Mesenchymal stem cell (in vitro differentiated cells and primary cell): ENCODE measurements around the gene COL13A1.

ENCODE experiments used
- DNase-seq: peaks from one replicate; pipeline ENCODE4 v3.0.0-alpha.2; 2013
- H2AFZ ChIP-seq: one replicate; pipeline ENCODE4 v1.6.1; 2013; ENCODE audit warnings: low read depth, mild to moderate bottlenecking, control low read depth, inconsistent platforms, low read length, moderate library complexity
- H2AK5ac ChIP-seq: 2 replicates; pipeline ENCODE4 v1.6.1; 2013; ENCODE audit warnings: low read length, moderate library complexity, mild to moderate bottlenecking, inconsistent platforms; ENCODE audit not compliant: severe bottlenecking
- H2BK120ac ChIP-seq: one replicate; pipeline ENCODE4 v1.6.1; 2013; ENCODE audit warnings: low read depth, mild to moderate bottlenecking, inconsistent platforms, low read length, moderate library complexity
- H2BK12ac ChIP-seq, 2 experiments: one replicate each; pipeline ENCODE4 v1.6.1; 2013; ENCODE audit warnings: inconsistent platforms in 2 of 2, low read length in 2 of 2, mild to moderate bottlenecking in 2 of 2, moderate library complexity in 2 of 2, control low read depth in 1 of 2
- H2BK15ac ChIP-seq: one replicate; pipeline ENCODE4 v1.6.1; 2013; ENCODE audit warnings: mild to moderate bottlenecking, low read depth, inconsistent platforms; ENCODE audit not compliant: poor library complexity, severe bottlenecking
- H2BK5ac ChIP-seq: 2 replicates; pipeline ENCODE4 v1.6.1; 2013; ENCODE audit warnings: low read depth, mild to moderate bottlenecking, low read length, control low read depth, inconsistent platforms; ENCODE audit not compliant: poor library complexity, severe bottlenecking
- H3K14ac ChIP-seq, 2 experiments: one replicate each; pipeline ENCODE4 v1.6.1; 2013; ENCODE audit warnings: inconsistent platforms in 2 of 2, low read length in 2 of 2, control low read depth in 1 of 2, mild to moderate bottlenecking in 1 of 2, moderate library complexity in 1 of 2
- H3K18ac ChIP-seq, 2 experiments: one replicate each; pipeline ENCODE4 v1.6.1; 2013; ENCODE audit warnings: inconsistent platforms in 2 of 2, low read length in 2 of 2, control low read depth in 1 of 2, low read depth in 1 of 2, mild to moderate bottlenecking in 1 of 2
- H3K23ac ChIP-seq, 2 experiments: one replicate each; pipeline ENCODE4 v1.6.1; 2013; ENCODE audit warnings: inconsistent platforms in 2 of 2, low read length in 2 of 2, mild to moderate bottlenecking in 2 of 2, moderate library complexity in 2 of 2, control low read depth in 1 of 2
- H3K27ac ChIP-seq: 2 replicates; pipeline ENCODE4 v1.5.1; 2013; ENCODE audit warnings: mild to moderate bottlenecking, moderate library complexity, low read length, control low read depth, inconsistent platforms; ENCODE audit not compliant: poor library complexity, severe bottlenecking
- H3K27me3 ChIP-seq, 2 experiments: 2 replicates each; pipeline versions ENCODE4 v1.6.1 to v1.7.0; 2013; ENCODE audit warnings: low read length in 2 of 2, mild to moderate bottlenecking in 2 of 2, moderate library complexity in 2 of 2, control low read depth in 1 of 2, inconsistent platforms in 1 of 2; ENCODE audit not compliant: control insufficient read depth in 1 of 2, insufficient read depth in 1 of 2
- H3K36me3 ChIP-seq, 2 experiments: 2 replicates each; pipeline versions ENCODE4 v1.6.1 to v1.7.0; 2013; ENCODE audit warnings: low read length in 2 of 2, control low read depth in 1 of 2, inconsistent platforms in 1 of 2, low read depth in 1 of 2, mild to moderate bottlenecking in 1 of 2; ENCODE audit not compliant: insufficient read depth in 2 of 2, control insufficient read depth in 1 of 2
- H3K4ac ChIP-seq, 2 experiments: one replicate each; pipeline ENCODE4 v1.6.1; 2013; ENCODE audit warnings: inconsistent platforms in 2 of 2, low read length in 2 of 2, mild to moderate bottlenecking in 2 of 2, moderate library complexity in 2 of 2, control low read depth in 1 of 2, low read depth in 1 of 2
- H3K4me1 ChIP-seq: 2 replicates; pipeline ENCODE4 v1.6.1; 2013; ENCODE audit warnings: low read depth, low read length, control low read depth; ENCODE audit not compliant: control insufficient read depth, insufficient read depth
- H3K4me2 ChIP-seq: 2 replicates; pipeline ENCODE4 v1.6.1; 2013; ENCODE audit warnings: low read length, mild to moderate bottlenecking, inconsistent platforms; ENCODE audit not compliant: poor library complexity, severe bottlenecking
- H3K4me3 ChIP-seq, 2 experiments: 2 replicates each; pipeline versions ENCODE4 v1.5.1 to v1.7.0; 2013; ENCODE audit warnings: low read length in 2 of 2, mild to moderate bottlenecking in 2 of 2, control low read depth in 1 of 2, low read depth in 1 of 2; ENCODE audit not compliant: insufficient read depth in 1 of 2
- H3K79me1 ChIP-seq: replicated peaks from 2 replicates; pipeline ENCODE4 v1.6.1; 2013; ENCODE audit warnings: mild to moderate bottlenecking, control low read depth, low read length, inconsistent platforms; ENCODE audit not compliant: poor library complexity, severe bottlenecking
- H3K9ac ChIP-seq: 2 replicates; pipeline ENCODE4 v1.7.0; 2013; ENCODE audit warnings: mild to moderate bottlenecking, low read length, moderate library complexity
- H3K9me3 ChIP-seq: 2 replicates; pipeline ENCODE4 v1.7.0; 2013; ENCODE audit warnings: mild to moderate bottlenecking, low read length; ENCODE audit not compliant: control insufficient read depth
- H4K8ac ChIP-seq: one replicate; pipeline ENCODE4 v1.6.1; 2013; ENCODE audit warnings: inconsistent platforms, mild to moderate bottlenecking, low read length, moderate library complexity
- H4K91ac ChIP-seq: one replicate; pipeline ENCODE4 v1.6.1; 2013; ENCODE audit warnings: mild to moderate bottlenecking, low read length, inconsistent platforms
- WGBS: methylation state at CpG from one replicate; pipeline ENCODE4 v1.1.7; 2013; ENCODE audit warnings: mixed read lengths; 5-methylcytosine and 5-hydroxymethylcytosine counted together

COL13A1 gene

GRCh38 chr10:69757553-69758309 is 44.0 kb upstream of the COL13A1 start:
- Histone ChIP-seq H3K18ac (peak overlapping the region; percentile 75 to 86), H2AFZ (peak overlapping the region; percentile 49), H2BK120ac (no peak overlapping the region), H3K9me3 (no peaks in the 10 kb centered on the region), H3K79me1 (no peaks in the 10 kb centered on the region), H2BK5ac (no peak overlapping the region), H4K91ac (peak overlapping the region; percentile 71), H4K8ac (peak overlapping the region; percentile 86), H2BK15ac (peak overlapping the region; percentile 54), H3K4me2 (no peak overlapping the region), H3K27me3 (peaks cover 0 to 41% of the 10 kb centered on the region in 2 experiments), H3K4me1 (peaks cover 19% of the 10 kb centered on the region), H3K4ac (peak overlapping the region in 1 of 2 experiments; percentile 53), H3K36me3 (no peaks in the 10 kb centered on the region), H3K9ac (no peak overlapping the region), H3K14ac (peak overlapping the region in 1 of 2 experiments; percentile 62), H3K4me3 (no peak overlapping the region), H2BK12ac (peak overlapping the region; percentile 78), H2AK5ac (peak overlapping the region; percentile 81), H3K27ac (peak overlapping the region; percentile 83), H3K23ac (no peak overlapping the region)
- peak; percentile 46 for DNase-seq
- WGBS: 57% methylated on average over 9 of the region's 10 CpGs

GRCh38 chr10:69758310-69758728 is 43.4 kb upstream of the COL13A1 start:
- Histone ChIP-seq H3K9me3 (no peaks in the 10 kb centered on the region), H3K36me3 (no peaks in the 10 kb centered on the region), H2BK12ac (peak overlapping the region in 1 of 2 experiments; percentile 78), H2BK5ac (no peak overlapping the region), H3K4me3 (no peak overlapping the region), H3K27me3 (peaks cover 0 to 41% of the 10 kb centered on the region in 2 experiments), H3K4me2 (no peak overlapping the region), H4K8ac (peak overlapping the region; percentile 86), H2BK120ac (no peak overlapping the region), H3K4me1 (peaks cover 19% of the 10 kb centered on the region), H3K14ac (no peak overlapping the region), H3K18ac (peak overlapping the region in 1 of 2 experiments; percentile 86), H3K79me1 (no peaks in the 10 kb centered on the region), H3K9ac (no peak overlapping the region), H4K91ac (no peak overlapping the region), H3K23ac (no peak overlapping the region), H2AK5ac (peak overlapping the region; percentile 43), H2BK15ac (no peak overlapping the region), H3K27ac (peak overlapping the region; percentile 83), H3K4ac (peak overlapping the region in 1 of 2 experiments; percentile 6), H2AFZ (no peak overlapping the region)
- WGBS: 100% methylated on average over 1 of the region's 1 CpG
- DNase-seq: no peak

GRCh38 chr10:69759641-69760040 is 42.1 kb upstream of the COL13A1 start:
- Histone ChIP-seq H3K4me2 (no peak overlapping the region), H2BK5ac (no peak overlapping the region), H3K36me3 (no peaks in the 10 kb centered on the region), H3K4me3 (no peak overlapping the region), H3K27ac (no peak overlapping the region), H4K91ac (no peak overlapping the region), H3K4ac (no peak overlapping the region), H3K9me3 (no peaks in the 10 kb centered on the region), H2BK120ac (no peak overlapping the region), H2BK15ac (no peak overlapping the region), H3K18ac (peak overlapping the region in 1 of 2 experiments; percentile 41), H3K79me1 (no peaks in the 10 kb centered on the region), H3K23ac (no peak overlapping the region), H2BK12ac (peak overlapping the region in 1 of 2 experiments; percentile 15), H3K27me3 (peaks cover 0 to 39% of the 10 kb centered on the region in 2 experiments), H4K8ac (no peak overlapping the region), H3K14ac (peak overlapping the region in 1 of 2 experiments; percentile 22), H3K4me1 (peaks cover 19% of the 10 kb centered on the region), H2AK5ac (peak overlapping the region; percentile 44), H2AFZ (no peak overlapping the region), H3K9ac (no peak overlapping the region)
- peak; percentile 56 for DNase-seq
- WGBS: 43% methylated on average over 6 of the region's 6 CpGs

- H3K27me3 ChIP-seq: peaks cover 0 to 40% of the 10 kb centered on the region in 2 experiments
- H4K8ac ChIP-seq: no peak overlapping the region
- peak overlapping the region in 1 of 2 experiments; percentile 22 for H2BK12ac ChIP-seq
- H3K9ac ChIP-seq: no peak overlapping the region
- no peaks in the 10 kb centered on the region for H3K36me3 ChIP-seq
- no peak overlapping the region for H3K4me3 ChIP-seq
- H3K4ac ChIP-seq: no peak overlapping the region
- no peak overlapping the region for H2AK5ac ChIP-seq
- no peaks in the 10 kb centered on the region for H3K79me1 ChIP-seq
- no peak overlapping the region for H2BK120ac ChIP-seq
- 64% methylated on average over 5 of the region's 5 CpGs for WGBS
- no peak overlapping the region for H3K27ac ChIP-seq
- H2BK15ac ChIP-seq: no peak overlapping the region
- H3K18ac ChIP-seq: no peak overlapping the region
- DNase-seq: peak; percentile 33
- H3K4me1 ChIP-seq: peaks cover 19% of the 10 kb centered on the region
- no peak overlapping the region for H4K91ac ChIP-seq
- no peak overlapping the region for H3K14ac ChIP-seq
- H3K23ac ChIP-seq: no peak overlapping the region
- H2BK5ac ChIP-seq: no peak overlapping the region
- H2AFZ ChIP-seq: no peak overlapping the region
- no peaks in the 10 kb centered on the region for H3K9me3 ChIP-seq
- H3K4me2 ChIP-seq: no peak overlapping the region
These were observed 41.6 kb upstream of the COL13A1 start for GRCh38 chr10:69760072-69760471.
